Cardiac fibroblast (primary cell): Measurements from ENCODE around the gene KRT31.
"Not testable (repeated sequence)": the region's sequence is repeated elsewhere in the genome, so short reads cannot be mapped to it uniquely, and the experiment has no call there.

ENCODE experiments used
- DNase-seq, 2 donors: peaks; one replicate each; pipeline versions ENCODE4 v3.0.0 to v3.0.0-alpha.2; 2010; ENCODE audit warnings: low read depth in 2 of 2
- H3K4me3 ChIP-seq, 2 donors: replicated peaks in 1 of 2; 1 replicate in 1 of 2; 2 replicates in 1 of 2; pipeline ENCODE4 v1.5.1; 2011; ENCODE audit warnings: low read depth in 2 of 2, low read length in 2 of 2, mild to moderate bottlenecking in 2 of 2, moderate library complexity in 1 of 2
- TF ChIP-seq, protein P1 (sequence below): IDR thresholded peaks from one replicate; pipeline ENCODE4 v1.5.1; 2011; ENCODE audit warnings: low read depth, mild to moderate bottlenecking, low read length, inconsistent platforms

Gene KRT31

DNA sequence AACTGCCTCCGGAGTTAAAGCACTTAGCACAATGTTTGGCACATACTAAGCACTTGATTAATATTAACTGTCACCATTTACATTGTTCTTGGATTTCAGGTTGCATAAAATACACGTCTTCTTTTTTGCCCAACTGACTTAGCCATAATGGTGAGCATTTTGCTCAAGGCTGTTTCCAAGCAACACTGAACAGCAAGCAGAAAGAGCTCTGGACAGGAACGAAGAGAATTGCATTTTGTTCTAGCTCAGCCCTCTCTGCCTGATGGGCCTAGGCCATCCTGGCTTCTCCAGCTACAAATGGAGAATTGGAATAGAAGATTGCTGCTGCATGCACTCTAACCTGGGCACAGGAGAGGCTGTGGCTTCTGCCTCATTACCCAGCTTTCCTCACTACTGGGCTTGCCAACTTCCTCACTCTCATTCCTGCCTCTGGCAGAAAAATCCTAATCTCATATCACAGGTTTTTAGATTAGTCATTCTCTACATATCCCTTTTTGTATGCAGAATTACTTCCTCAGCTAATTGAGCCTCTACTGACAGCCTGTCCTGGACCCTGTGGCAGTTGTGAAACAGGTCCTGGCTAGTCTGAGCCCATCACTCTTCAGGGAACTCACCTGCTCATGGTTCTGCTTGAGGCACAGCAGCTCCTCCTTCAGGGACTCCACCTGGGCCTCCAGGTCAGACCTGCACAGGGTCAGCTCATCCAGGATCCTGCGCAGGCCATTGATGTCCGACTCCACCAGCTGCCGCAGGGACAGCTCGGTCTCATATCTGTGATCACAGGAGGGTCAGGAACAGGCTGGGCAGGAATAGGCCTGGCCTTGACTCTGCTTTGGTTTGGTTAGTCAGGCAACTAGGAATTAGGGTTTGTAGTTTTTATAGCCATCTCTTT lies 49.3 kb downstream of the KRT31 start:
- no peak overlapping the region for H3K4me3 ChIP-seq
- DNase-seq: no peak
- TF ChIP-seq, protein P1, sequence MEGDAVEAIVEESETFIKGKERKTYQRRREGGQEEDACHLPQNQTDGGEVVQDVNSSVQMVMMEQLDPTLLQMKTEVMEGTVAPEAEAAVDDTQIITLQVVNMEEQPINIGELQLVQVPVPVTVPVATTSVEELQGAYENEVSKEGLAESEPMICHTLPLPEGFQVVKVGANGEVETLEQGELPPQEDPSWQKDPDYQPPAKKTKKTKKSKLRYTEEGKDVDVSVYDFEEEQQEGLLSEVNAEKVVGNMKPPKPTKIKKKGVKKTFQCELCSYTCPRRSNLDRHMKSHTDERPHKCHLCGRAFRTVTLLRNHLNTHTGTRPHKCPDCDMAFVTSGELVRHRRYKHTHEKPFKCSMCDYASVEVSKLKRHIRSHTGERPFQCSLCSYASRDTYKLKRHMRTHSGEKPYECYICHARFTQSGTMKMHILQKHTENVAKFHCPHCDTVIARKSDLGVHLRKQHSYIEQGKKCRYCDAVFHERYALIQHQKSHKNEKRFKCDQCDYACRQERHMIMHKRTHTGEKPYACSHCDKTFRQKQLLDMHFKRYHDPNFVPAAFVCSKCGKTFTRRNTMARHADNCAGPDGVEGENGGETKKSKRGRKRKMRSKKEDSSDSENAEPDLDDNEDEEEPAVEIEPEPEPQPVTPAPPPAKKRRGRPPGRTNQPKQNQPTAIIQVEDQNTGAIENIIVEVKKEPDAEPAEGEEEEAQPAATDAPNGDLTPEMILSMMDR: no peak

DNA sequence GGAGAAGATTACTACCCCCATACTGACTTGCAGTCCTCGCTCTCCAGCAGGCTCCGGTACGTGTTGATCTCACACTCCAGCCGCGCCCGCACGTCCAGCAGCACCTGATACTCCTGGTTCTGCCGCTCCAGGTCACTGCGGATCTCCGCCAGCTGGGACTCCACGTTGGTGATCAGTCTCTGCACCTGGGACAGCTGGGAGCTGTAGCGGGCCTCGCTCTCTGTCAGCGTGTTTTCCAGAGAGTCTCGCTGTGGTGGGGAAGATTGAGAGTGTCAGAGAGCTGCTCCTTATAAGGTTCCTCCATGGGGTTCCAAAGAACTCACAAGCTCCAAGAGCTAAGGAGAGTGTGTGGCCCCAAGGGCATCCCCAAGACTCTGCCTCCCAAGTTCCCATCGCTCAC lies 51.0 kb downstream of the KRT31 start:
- H3K4me3 ChIP-seq, DNase-seq: not testable (repeated sequence)

DNA sequence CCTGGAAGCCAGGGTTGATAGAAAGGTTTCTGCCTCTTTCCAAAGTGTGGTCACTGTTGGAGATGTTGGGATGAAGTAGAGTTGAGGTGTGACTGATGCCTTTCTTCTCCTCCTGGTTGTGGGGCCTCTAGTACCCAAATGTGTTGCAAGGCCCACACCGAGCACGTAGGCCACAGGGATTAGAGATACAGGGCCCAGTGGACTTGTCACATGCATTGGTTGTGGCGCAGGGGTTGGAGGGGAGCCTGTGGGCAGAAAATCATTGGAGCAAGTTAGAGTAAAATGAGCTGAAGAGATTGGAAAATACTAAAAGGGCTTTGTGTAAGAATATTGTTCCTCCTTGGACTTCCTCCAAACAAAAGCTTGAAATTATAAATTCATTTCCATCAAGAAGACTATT lies 51.4 kb downstream of the KRT31 start:
- TF ChIP-seq, protein P1: no peak
- DNase-seq: no peak
- no peak overlapping the region for H3K4me3 ChIP-seq
